Measurements from ENCODE around the gene CRADD. TPM values are rescaled to one million over a fixed set of nuclear protein-coding genes. Genes with fewer than 3 reads are reported as not detected.

Gene CRADD
- total RNA-seq, 1 experiment from 2014 or later: 7.6 TPM

DNA sequence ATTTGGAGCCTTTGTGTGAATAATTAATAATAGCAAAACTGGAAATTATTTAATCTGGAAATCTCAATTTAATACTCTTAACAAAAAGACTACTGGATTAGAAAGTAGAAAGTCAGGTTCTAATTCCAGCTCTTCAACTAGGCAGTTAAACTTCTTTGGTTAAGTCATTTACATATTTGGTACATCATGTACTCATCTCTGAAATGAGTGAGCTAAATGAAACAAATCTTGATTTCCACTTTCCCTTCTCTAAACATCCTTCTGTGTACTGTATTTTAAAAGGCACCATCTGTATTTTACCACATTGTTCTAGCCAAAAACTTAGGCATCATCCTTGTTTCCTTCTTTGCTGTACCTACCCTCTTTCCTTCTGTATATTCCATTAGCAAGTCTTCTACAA is 26.9 kb downstream of the CRADD start:
- no peak for DNase-seq
- H3K9me3 ChIP-seq (ENCODE audit: control insufficient read depth, low read depth, low read length): no peaks in the 10 kb centered on the region
- H2AFZ ChIP-seq (ENCODE audit: low read length): no peak overlapping the region
- H4K20me1 ChIP-seq (ENCODE audit: control insufficient read depth, insufficient read depth, insufficient read length): no peaks in the 10 kb centered on the region
- H3K56ac ChIP-seq (ENCODE audit: insufficient read length, low read depth, low read length): no peak overlapping the region
- no peak overlapping the region for H3K18ac ChIP-seq (ENCODE audit: insufficient read length, low read depth, low read length)
- H2AK5ac ChIP-seq (ENCODE audit: insufficient read length, low read length): no peak overlapping the region
- Mint-ChIP-seq H3K9me3 (peaks cover under 1 to 3% of the 10 kb centered on the region in 2 experiments; a peak in 4 of 5 replicates), H3K27ac (no peak overlapping the region), H3K4me1 (peaks cover 45 to 51% of the 10 kb centered on the region in 2 experiments), H3K36me3 (ENCODE audit: insufficient read depth in 1 of 3, low read depth in 3 of 3) (peaks cover under 1 to 6% (median 2%) of the 10 kb centered on the region in 3 experiments; a peak in 5 of 7 replicates), H3K4me3 (no peak overlapping the region), H3K27me3 (ENCODE audit: low read depth) (no peaks in the 10 kb centered on the region)
- H3K4ac ChIP-seq (ENCODE audit: low read depth, low read length): no peak overlapping the region
- H2BK5ac ChIP-seq (ENCODE audit: insufficient read length, low read length): no peak overlapping the region
- no peak overlapping the region for H2BK12ac ChIP-seq (ENCODE audit: insufficient read length, low read depth, low read length)
- no peak overlapping the region for H3T11ph ChIP-seq (ENCODE audit: low read length)
- H3K9ac ChIP-seq (ENCODE audit: extremely low read depth, insufficient read length, low read length): no peak overlapping the region
- no peak overlapping the region for H2BK120ac ChIP-seq (ENCODE audit: low read depth, low read length, poor library complexity, severe bottlenecking)
- no peak overlapping the region for H2BK15ac ChIP-seq (ENCODE audit: low read depth, low read length)
- no peak overlapping the region for H3K27ac ChIP-seq (ENCODE audit: insufficient read length, low read depth, low read length)
- H3K27me3 ChIP-seq (ENCODE audit: insufficient read depth, low read length): no peaks in the 10 kb centered on the region
- H4K8ac ChIP-seq (replicated peaks; ENCODE audit: insufficient read length, low read depth, low read length): no peak overlapping the region
- no peak overlapping the region for H4K91ac ChIP-seq (ENCODE audit: insufficient read length, low read depth, low read length)
- no peak overlapping the region for H3K14ac ChIP-seq (ENCODE audit: insufficient read depth, low read length)
- no peaks in the 10 kb centered on the region for H3K23me2 ChIP-seq (ENCODE audit: insufficient read length, low read depth, low read length, poor library complexity, severe bottlenecking)
- H2BK20ac ChIP-seq (ENCODE audit: low read depth, low read length, poor library complexity, severe bottlenecking): no peak overlapping the region
- no peak overlapping the region for H4K5ac ChIP-seq (ENCODE audit: insufficient read length, low read depth, low read length)
- H3K79me1 ChIP-seq (ENCODE audit: insufficient read depth, low read depth, low read length, poor library complexity, severe bottlenecking): no peaks in the 10 kb centered on the region
- H3K23ac ChIP-seq (ENCODE audit: insufficient read length, low read depth, low read length): no peak overlapping the region
- TF ChIP-seq, protein P1, sequence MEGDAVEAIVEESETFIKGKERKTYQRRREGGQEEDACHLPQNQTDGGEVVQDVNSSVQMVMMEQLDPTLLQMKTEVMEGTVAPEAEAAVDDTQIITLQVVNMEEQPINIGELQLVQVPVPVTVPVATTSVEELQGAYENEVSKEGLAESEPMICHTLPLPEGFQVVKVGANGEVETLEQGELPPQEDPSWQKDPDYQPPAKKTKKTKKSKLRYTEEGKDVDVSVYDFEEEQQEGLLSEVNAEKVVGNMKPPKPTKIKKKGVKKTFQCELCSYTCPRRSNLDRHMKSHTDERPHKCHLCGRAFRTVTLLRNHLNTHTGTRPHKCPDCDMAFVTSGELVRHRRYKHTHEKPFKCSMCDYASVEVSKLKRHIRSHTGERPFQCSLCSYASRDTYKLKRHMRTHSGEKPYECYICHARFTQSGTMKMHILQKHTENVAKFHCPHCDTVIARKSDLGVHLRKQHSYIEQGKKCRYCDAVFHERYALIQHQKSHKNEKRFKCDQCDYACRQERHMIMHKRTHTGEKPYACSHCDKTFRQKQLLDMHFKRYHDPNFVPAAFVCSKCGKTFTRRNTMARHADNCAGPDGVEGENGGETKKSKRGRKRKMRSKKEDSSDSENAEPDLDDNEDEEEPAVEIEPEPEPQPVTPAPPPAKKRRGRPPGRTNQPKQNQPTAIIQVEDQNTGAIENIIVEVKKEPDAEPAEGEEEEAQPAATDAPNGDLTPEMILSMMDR (conservative IDR thresholded peaks at IDR 0.05): no peak
- H3K4me1 ChIP-seq (ENCODE audit: insufficient read depth, low read length): peaks cover 7% of the 10 kb centered on the region; the same call in 1 of the 2 replicates
- H3K4me2 ChIP-seq (ENCODE audit: insufficient read depth, insufficient read length, low read length): no peak overlapping the region
- H3K79me2 ChIP-seq (ENCODE audit: insufficient read depth, low read length): no peaks in the 10 kb centered on the region

Measured in H9 (cell line).